Measurements from ENCODE around the gene C6orf136.

- TF ChIP-seq POLR2A (IDR thresholded peaks at IDR 0.05) (no peak), CTCF (IDR thresholded peaks at IDR 0.05) (no peak)
Measured at GRCh38 chr6:30611150-30611855, 35.6 kb upstream of the C6orf136 start.

Measured in Peyer's patch (tissue), 4 donors.